ENCODE measurements around the gene PCDHB3. TPM values are rescaled to one million over a fixed set of nuclear protein-coding genes. Genes with fewer than 3 reads are reported as not detected.

PCDHB3 gene
- total RNA-seq = 5.6 to 12.1 TPM (median 5.6 TPM) in 3 replicates
- long read RNA-seq = 0 reads

DNA sequence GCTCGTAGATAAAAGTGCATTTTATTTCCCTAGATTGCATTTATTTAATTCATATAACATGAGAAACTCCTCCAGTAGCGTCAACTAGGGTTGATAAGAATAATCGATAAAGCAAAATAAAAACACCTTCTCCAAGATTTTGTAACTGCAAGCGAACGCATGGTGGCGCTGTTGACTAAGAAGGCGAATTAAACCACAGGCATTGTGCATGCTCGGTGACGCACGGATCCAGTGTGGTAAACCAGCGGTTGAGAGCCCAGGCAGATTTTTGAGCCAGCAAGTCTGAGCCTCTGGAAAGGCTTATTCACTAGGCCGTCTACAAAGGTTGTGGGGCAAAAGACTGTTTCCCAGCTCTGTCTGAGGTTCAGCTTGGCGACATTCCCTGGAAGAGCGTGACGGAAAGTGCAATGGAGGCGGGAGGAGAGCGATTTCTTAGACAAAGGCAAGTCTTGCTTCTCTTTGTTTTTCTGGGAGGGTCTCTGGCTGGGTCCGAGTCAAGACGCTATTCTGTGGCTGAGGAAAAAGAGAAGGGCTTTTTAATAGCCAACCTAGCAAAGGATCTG is at the start of gene PCDHB3:
Gene PCDHB3, plus strand, starts transcription at position 231 of the 563 bp plus-strand sequence. Its CDS starts 177 bp downstream, at position 408.
- no peak within 1 kb of the TSS for H3K27ac Mint-ChIP-seq (ENCODE audit: unreplicated experiment)
- no peaks in the 10 kb centered on the region for H3K27me3 Mint-ChIP-seq (ENCODE audit: low read depth)
- TF ChIP-seq, protein P1, sequence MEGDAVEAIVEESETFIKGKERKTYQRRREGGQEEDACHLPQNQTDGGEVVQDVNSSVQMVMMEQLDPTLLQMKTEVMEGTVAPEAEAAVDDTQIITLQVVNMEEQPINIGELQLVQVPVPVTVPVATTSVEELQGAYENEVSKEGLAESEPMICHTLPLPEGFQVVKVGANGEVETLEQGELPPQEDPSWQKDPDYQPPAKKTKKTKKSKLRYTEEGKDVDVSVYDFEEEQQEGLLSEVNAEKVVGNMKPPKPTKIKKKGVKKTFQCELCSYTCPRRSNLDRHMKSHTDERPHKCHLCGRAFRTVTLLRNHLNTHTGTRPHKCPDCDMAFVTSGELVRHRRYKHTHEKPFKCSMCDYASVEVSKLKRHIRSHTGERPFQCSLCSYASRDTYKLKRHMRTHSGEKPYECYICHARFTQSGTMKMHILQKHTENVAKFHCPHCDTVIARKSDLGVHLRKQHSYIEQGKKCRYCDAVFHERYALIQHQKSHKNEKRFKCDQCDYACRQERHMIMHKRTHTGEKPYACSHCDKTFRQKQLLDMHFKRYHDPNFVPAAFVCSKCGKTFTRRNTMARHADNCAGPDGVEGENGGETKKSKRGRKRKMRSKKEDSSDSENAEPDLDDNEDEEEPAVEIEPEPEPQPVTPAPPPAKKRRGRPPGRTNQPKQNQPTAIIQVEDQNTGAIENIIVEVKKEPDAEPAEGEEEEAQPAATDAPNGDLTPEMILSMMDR (IDR thresholded peaks at IDR 0.05) = no peak
- H3K4me1 Mint-ChIP-seq (ENCODE audit: low read depth) = peaks cover 3% of the 10 kb centered on the region
- no peak for DNase-seq (ENCODE audit: low spot score)
- H3K36me3 Mint-ChIP-seq (ENCODE audit: low read depth) = peaks cover 52% of the 10 kb centered on the region
- no peak within 1 kb of the TSS for H3K4me3 Mint-ChIP-seq (ENCODE audit: unreplicated experiment)
- peaks cover 47% of the 10 kb centered on the region for H3K9me3 Mint-ChIP-seq (ENCODE audit: low read depth)

- peaks cover 16% of the 10 kb centered on the region for H3K27me3 Mint-ChIP-seq (ENCODE audit: low read depth)
- H3K4me1 Mint-ChIP-seq (ENCODE audit: low read depth) = peaks cover 15% of the 10 kb centered on the region
- H3K36me3 Mint-ChIP-seq (ENCODE audit: low read depth) = no peaks in the 10 kb centered on the region
- no peak for DNase-seq (ENCODE audit: low spot score)
- peak within 1 kb of the TSS; percentile 84 for H3K4me3 Mint-ChIP-seq (ENCODE audit: unreplicated experiment)
- H3K27ac Mint-ChIP-seq (ENCODE audit: unreplicated experiment) = no peak within 1 kb of the TSS
- TF ChIP-seq, protein P1 (IDR thresholded peaks at IDR 0.05) = no peak
- H3K9me3 Mint-ChIP-seq (ENCODE audit: low read depth) = no peaks in the 10 kb centered on the region
These were observed 49.4 kb upstream of the PCDHB3 start, which contains the start of gene PCDHB1 for GRCh38 chr5:141050622-141051520. Gene PCDHB1 (plus strand): TSS chr5:141051374. CDS start chr5:141051471, 97 bp downstream.

DNA sequence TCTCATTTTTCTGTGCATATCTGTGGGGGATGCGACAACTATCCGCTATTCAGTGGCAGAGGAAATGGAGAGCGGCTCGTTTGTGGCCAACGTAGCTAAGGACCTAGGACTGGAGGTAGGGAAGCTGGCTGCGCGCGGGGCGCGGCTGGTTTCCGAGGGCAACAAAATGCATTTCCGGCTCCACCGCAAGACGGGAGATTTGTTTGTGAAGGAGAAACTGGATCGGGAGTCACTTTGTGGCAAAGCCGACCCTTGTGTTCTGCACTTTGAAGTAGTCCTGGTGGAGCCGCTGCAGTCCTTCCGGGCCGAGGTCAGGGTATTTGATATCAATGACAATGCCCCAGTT is 48.8 kb upstream of the PCDHB3 start:
- peak overlapping the region; percentile 84 for H3K4me3 Mint-ChIP-seq (ENCODE audit: unreplicated experiment)
- no peak for DNase-seq (ENCODE audit: low spot score)
- H3K27me3 Mint-ChIP-seq (ENCODE audit: low read depth) = peaks cover 13% of the 10 kb centered on the region
- no peak overlapping the region for H3K27ac Mint-ChIP-seq (ENCODE audit: unreplicated experiment)
- H3K9me3 Mint-ChIP-seq (ENCODE audit: low read depth) = no peaks in the 10 kb centered on the region
- peaks cover 15% of the 10 kb centered on the region for H3K4me1 Mint-ChIP-seq (ENCODE audit: low read depth)
- H3K36me3 Mint-ChIP-seq (ENCODE audit: low read depth) = no peaks in the 10 kb centered on the region
- TF ChIP-seq, protein P1 (IDR thresholded peaks at IDR 0.05) = no peak

GRCh38 chr5:141077826-141078225 is 22.4 kb upstream of the PCDHB3 start:
- TF ChIP-seq, protein P1 (IDR thresholded peaks at IDR 0.05) = no peak
- no peak for DNase-seq (ENCODE audit: low spot score)
- Mint-ChIP-seq H3K4me3 (ENCODE audit: unreplicated experiment) (no peak overlapping the region), H3K9me3 (ENCODE audit: low read depth) (peaks cover 10% of the 10 kb centered on the region), H3K4me1 (ENCODE audit: low read depth) (no peaks in the 10 kb centered on the region), H3K27ac (ENCODE audit: unreplicated experiment) (no peak overlapping the region), H3K27me3 (ENCODE audit: low read depth) (peaks cover 4% of the 10 kb centered on the region), H3K36me3 (ENCODE audit: low read depth) (no peaks in the 10 kb centered on the region)

GRCh38 chr5:141082228-141082627 is 18.0 kb upstream of the PCDHB3 start:
- Mint-ChIP-seq H3K27ac (ENCODE audit: unreplicated experiment) (no peak overlapping the region), H3K36me3 (ENCODE audit: low read depth) (peaks cover 4% of the 10 kb centered on the region), H3K9me3 (ENCODE audit: low read depth) (peaks cover 10% of the 10 kb centered on the region), H3K27me3 (ENCODE audit: low read depth) (peaks cover 4% of the 10 kb centered on the region), H3K4me3 (ENCODE audit: unreplicated experiment) (no peak overlapping the region), H3K4me1 (ENCODE audit: low read depth) (peaks cover 3% of the 10 kb centered on the region)
- TF ChIP-seq, protein P1 (IDR thresholded peaks at IDR 0.05) = no peak
- no peak for DNase-seq (ENCODE audit: low spot score)

Data from chondrocyte (in vitro differentiated cells).